Transverse colon (tissue), 4 donors: ENCODE measurements around the gene PLD5. TPM values are rescaled to one million over a fixed set of nuclear protein-coding genes. Genes with fewer than 3 reads are reported as not detected.
"Not testable (repeated sequence)": the region's sequence is repeated elsewhere in the genome, so short reads cannot be mapped to it uniquely, and the experiment has no call there.

Source experiments
- DNase-seq: peaks from one replicate; pipeline ENCODE4 v3.0.0-alpha.2; 2019
- H3K27ac ChIP-seq, 4 donors: fragments of 200-600 bp; sonication (generic); 2 replicates each; pipeline ENCODE4 v1.5.1; 2016 to 2018; ENCODE audit warnings: inconsistent platforms in 4 of 4
- H3K27me3 ChIP-seq: fragments of 200-600 bp; sonication (generic); 2 replicates; pipeline ENCODE4 v1.5.1; 2017; ENCODE audit warnings: inconsistent platforms
- H3K36me3 ChIP-seq, 4 donors: fragments of 200-600 bp; sonication (generic); 2 replicates each; pipeline ENCODE4 v1.5.1; 2017 to 2019; ENCODE audit warnings: inconsistent platforms in 4 of 4
- H3K4me1 ChIP-seq, 4 donors: fragments of 200-600 bp; sonication (generic); 2 replicates each; pipeline ENCODE4 v1.5.1; 2017 to 2020; ENCODE audit warnings: inconsistent platforms in 4 of 4
- H3K4me3 ChIP-seq, 4 donors: fragments of 200-600 bp; sonication (generic); 1 replicate in 1 of 4; 2 replicates in 3 of 4; pipeline versions ENCODE4 v1.5.1 to v1.6.1; 2017 to 2019; ENCODE audit warnings: inconsistent platforms in 4 of 4
- H3K9me3 ChIP-seq, 2 donors: fragments of 200-600 bp; sonication (generic); 2 replicates each; pipeline ENCODE4 v1.5.1; 2017 to 2019; ENCODE audit warnings: inconsistent platforms in 2 of 2
- EP300 ChIP-seq: sonication (generic); formaldehyde crosslinking; IDR thresholded peaks from one replicate; pipeline ENCODE4 v1.6.1; 2017; ENCODE audit warnings: antibody characterized with exemption, low read depth
- POLR2A ChIP-seq: fragments of 450-650 bp; IDR thresholded peaks from one replicate; pipeline ENCODE4 v1.6.1; 2016; ENCODE audit warnings: antibody characterized with exemption, mild to moderate bottlenecking, moderate library complexity
- POLR2AphosphoS5 ChIP-seq, 3 donors: sonication (generic); formaldehyde crosslinking; IDR thresholded peaks; one replicate each; pipeline ENCODE4 v1.6.1; 2016; ENCODE audit warnings: antibody characterized with exemption in 3 of 3
- WGBS, 2 donors: methylation state at CpG; one replicate each; pipeline ENCODE4 v1.1.5; 2018; ENCODE audit warnings: low coverage in 1 of 2; 5-methylcytosine and 5-hydroxymethylcytosine counted together
- in situ Hi-C, 4 donors: fragments of 200-750 bp; cut with MboI; loops; one replicate each; pipeline versions ENCODE4 v1.15.0 to v1.15.1; 2017; ENCODE audit warnings: low sequenced_read_pairs in 3 of 4, low pct_ligation_motif_present in 1 of 4, low pct_unique_long_range_greater_than_20kb in 1 of 4
- intact Hi-C: fragments of 100-400 bp; cut with DNase I; formaldehyde crosslinking; loops from one replicate; pipeline ENCODE4 v1.15.1; 2023; ENCODE audit warnings: low total_unique reads
- total RNA-seq, 4 donors: library from RNA; depleted of rRNA; stranded (reverse); fragments of >200 nt; gene quantifications; one replicate each; pipeline ENCODE4 v1.1.0, GENCODE V29; 2016
- TF ChIP-seq, protein P1 (sequence below), 5 experiments: fragments of 200-600 bp in 3 of 5; fragments of 450-650 bp in 2 of 5; sonication (generic) in 3 of 5; IDR thresholded peaks; 1 replicate in 2 of 5; 2 replicates in 3 of 5; pipeline ENCODE4 v1.5.1; 2016 to 2017; ENCODE audit warnings: antibody characterized with exemption in 5 of 5, inconsistent platforms in 3 of 5, mild to moderate bottlenecking in 2 of 5, moderate library complexity in 1 of 5

The PLD5 gene
- total RNA-seq, 4 donors from 2014 or later = 0.16 TPM; not detected in 3

GRCh38 chr1:242239398-242239797 is 285.1 kb downstream of the PLD5 start:
- intact Hi-C loops = loop anchor here (5.0 kb wide), 1 partner anchor 1078 kb away; no protein-coding TSS in a partner anchor
- H3K36me3 ChIP-seq = no peaks in the 10 kb centered on the region
- H3K9me3 ChIP-seq = no peaks in the 10 kb centered on the region
- no peak overlapping the region for H3K4me3 ChIP-seq
- H3K4me1 ChIP-seq = no peaks in the 10 kb centered on the region
- H3K27me3 ChIP-seq = no peaks in the 10 kb centered on the region
- 69 to 75% methylated on average over 7 of the region's 7 CpGs for WGBS, 2 donors
- no peak for DNase-seq
- in situ Hi-C loops = no loop called here
- no peak overlapping the region for H3K27ac ChIP-seq
- TF ChIP-seq EP300 (no peak), POLR2AphosphoS5 (IDR thresholded peaks at IDR 0.05) (no peak), POLR2A (no peak)
- TF ChIP-seq, protein P1, sequence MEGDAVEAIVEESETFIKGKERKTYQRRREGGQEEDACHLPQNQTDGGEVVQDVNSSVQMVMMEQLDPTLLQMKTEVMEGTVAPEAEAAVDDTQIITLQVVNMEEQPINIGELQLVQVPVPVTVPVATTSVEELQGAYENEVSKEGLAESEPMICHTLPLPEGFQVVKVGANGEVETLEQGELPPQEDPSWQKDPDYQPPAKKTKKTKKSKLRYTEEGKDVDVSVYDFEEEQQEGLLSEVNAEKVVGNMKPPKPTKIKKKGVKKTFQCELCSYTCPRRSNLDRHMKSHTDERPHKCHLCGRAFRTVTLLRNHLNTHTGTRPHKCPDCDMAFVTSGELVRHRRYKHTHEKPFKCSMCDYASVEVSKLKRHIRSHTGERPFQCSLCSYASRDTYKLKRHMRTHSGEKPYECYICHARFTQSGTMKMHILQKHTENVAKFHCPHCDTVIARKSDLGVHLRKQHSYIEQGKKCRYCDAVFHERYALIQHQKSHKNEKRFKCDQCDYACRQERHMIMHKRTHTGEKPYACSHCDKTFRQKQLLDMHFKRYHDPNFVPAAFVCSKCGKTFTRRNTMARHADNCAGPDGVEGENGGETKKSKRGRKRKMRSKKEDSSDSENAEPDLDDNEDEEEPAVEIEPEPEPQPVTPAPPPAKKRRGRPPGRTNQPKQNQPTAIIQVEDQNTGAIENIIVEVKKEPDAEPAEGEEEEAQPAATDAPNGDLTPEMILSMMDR (IDR thresholded peaks at IDR 0.05) = no peak

- no peak overlapping the region for H3K4me3 ChIP-seq
- no peak for TF ChIP-seq EP300
- TF ChIP-seq POLR2A = no peak
- TF ChIP-seq POLR2AphosphoS5 (IDR thresholded peaks at IDR 0.05) = no peak
- TF ChIP-seq, protein P1 (IDR thresholded peaks at IDR 0.05) = no peak
- H3K36me3 ChIP-seq = no peaks in the 10 kb centered on the region
- H3K27me3 ChIP-seq = no peaks in the 10 kb centered on the region
- in situ Hi-C loops (no loop called here), intact Hi-C loops (loop anchor here (5.0 kb wide), 1 partner anchor 1080 kb away; no protein-coding TSS in a partner anchor)
- WGBS, 2 donors = 50 to 73% methylated on average over 1 of the region's 1 CpG
- H3K4me1 ChIP-seq = no peaks in the 10 kb centered on the region
- no peak overlapping the region for H3K27ac ChIP-seq
- DNase-seq = no peak
- H3K9me3 ChIP-seq = no peaks in the 10 kb centered on the region
Observed at GRCh38 chr1:242237051-242237450, 287.4 kb downstream of the PLD5 start.

DNA sequence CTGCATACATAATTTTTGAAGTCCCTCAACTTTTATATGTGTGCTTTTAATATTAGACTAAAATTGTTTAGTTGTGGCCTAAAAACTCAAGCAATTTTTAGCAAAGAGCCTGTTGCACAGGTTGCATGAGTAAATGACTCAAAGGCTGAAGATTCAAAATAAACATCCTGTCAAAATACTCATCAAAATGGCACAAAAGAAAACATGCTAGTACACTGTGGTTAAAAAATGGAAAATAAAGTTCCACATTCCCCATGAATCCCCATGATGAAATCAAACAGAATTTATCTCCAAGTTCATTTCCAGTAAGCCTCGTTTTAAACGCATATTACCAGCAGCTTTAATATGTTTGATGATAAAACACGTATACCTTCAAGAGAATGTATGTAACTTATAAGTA is 295.5 kb downstream of the PLD5 start:
- Histone ChIP-seq H3K4me3 (no peak overlapping the region), H3K27ac (no peak overlapping the region), H3K9me3 (no peaks in the 10 kb centered on the region), H3K4me1 (no peaks in the 10 kb centered on the region), H3K27me3 (no peaks in the 10 kb centered on the region), H3K36me3 (no peaks in the 10 kb centered on the region)
- in situ Hi-C loops = no loop called here
- TF ChIP-seq POLR2A (no peak), POLR2AphosphoS5 (IDR thresholded peaks at IDR 0.05) (no peak)
- intact Hi-C loops = no loop called here
- no peak for DNase-seq
- 79 to 86% methylated on average over 3 of the region's 3 CpGs for WGBS, 2 donors

DNA sequence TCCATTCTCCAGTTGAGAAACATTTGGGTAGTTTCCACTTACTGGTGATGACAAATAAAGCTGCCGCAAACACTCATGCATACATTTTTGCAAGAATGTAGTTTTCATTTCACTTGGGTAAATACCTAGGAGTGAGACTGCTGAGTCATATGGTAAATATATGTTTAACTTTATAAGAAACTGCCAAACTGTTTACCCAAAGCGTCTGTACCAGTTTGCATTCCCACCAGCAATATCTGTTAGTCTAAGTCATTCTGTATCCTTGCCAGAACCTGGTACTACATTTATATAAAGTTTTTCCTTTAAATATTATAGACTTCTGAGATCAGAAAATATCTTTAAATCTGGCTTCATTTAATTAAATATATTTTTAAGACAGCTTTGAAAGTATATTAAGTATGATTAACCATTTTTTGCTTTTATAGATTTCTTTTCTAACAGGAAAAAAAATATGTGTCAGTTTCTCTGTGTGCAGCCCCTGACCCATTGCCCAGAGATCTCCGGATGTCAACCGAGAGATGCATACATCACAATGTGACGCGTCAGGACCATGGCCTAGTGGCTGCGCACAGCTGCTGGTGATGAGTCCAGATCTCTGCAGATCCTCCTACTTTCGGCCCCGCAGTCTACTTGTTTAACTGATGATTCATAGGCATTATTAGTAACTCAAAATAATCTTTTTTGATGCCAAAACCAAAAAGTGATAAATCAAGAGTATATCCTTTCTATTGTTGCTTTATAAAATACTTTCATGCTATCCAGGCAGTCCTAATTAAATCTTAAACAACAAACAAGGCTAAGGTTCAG is 298.5 kb downstream of the PLD5 start:
- H3K27ac ChIP-seq = no peak overlapping the region
- in situ Hi-C loops (no loop called here), intact Hi-C loops (no loop called here)
- no peaks in the 10 kb centered on the region for H3K9me3 ChIP-seq
- no peak overlapping the region for H3K4me3 ChIP-seq
- TF ChIP-seq EP300 (no peak), POLR2AphosphoS5 (IDR thresholded peaks at IDR 0.05) (no peak), POLR2A (no peak)
- TF ChIP-seq, protein P1 (IDR thresholded peaks at IDR 0.05) = no peak
- H3K4me1 ChIP-seq = no peaks in the 10 kb centered on the region
- no peaks in the 10 kb centered on the region for H3K27me3 ChIP-seq
- DNase-seq = no peak
- no peaks in the 10 kb centered on the region for H3K36me3 ChIP-seq
- 67 to 85% methylated on average over 9 of the region's 9 CpGs for WGBS, 2 donors

DNA sequence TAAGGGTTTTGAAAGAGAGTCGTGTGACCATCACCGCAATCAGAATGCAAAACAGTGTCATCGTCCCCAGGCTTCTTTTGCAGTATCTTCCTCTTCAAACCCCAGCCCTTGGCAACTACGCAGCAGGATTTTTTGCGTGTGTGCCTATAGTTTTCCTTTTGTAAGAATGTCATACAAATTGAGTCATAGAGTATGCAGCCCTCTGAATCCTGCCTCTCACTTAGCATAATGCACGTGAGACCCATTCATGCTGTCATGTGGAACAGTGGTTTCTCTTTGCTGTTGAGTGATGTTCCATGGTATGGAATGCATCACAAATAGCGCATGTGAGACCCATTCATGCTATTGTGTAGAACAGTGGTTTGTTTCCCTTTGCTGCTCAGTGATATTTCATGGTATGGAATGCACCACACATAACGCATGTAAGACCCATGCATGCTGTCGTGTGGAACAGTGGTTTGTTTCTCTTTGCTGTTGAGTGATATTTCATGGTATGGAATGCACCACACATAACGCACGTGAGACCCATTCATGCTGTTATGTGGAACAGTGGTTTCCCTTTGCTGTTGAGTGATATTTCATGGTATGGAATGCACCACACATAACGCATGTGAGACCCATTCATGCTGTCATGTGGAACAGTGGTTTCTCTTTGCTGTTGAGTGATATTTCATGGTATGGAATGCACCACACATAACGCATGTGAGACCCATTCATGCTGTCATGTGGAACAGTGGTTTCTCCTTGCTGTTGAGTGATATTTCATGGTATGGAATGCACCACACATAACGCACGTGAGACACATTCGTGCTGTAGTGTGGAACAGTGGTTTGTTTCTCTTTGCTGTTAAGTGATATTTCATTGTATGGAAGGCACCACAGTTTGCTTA is 299.4 kb downstream of the PLD5 start:
- H3K4me1 ChIP-seq, DNase-seq, H3K9me3 ChIP-seq, H3K36me3 ChIP-seq, H3K27ac ChIP-seq, H3K27me3 ChIP-seq, H3K4me3 ChIP-seq, intact Hi-C loops, in situ Hi-C loops: not testable (repeated sequence)
- 78 to 79% methylated on average over 8 to 16 of the region's 16 CpGs for WGBS, 2 donors
